ENCODE results near the gene ADM2. TPM values are rescaled to one million over a fixed set of nuclear protein-coding genes. Genes with fewer than 3 reads are reported as not detected.

The ADM2 gene
- total RNA-seq, 1 donor from 2014 or later, result not detected

DNA sequence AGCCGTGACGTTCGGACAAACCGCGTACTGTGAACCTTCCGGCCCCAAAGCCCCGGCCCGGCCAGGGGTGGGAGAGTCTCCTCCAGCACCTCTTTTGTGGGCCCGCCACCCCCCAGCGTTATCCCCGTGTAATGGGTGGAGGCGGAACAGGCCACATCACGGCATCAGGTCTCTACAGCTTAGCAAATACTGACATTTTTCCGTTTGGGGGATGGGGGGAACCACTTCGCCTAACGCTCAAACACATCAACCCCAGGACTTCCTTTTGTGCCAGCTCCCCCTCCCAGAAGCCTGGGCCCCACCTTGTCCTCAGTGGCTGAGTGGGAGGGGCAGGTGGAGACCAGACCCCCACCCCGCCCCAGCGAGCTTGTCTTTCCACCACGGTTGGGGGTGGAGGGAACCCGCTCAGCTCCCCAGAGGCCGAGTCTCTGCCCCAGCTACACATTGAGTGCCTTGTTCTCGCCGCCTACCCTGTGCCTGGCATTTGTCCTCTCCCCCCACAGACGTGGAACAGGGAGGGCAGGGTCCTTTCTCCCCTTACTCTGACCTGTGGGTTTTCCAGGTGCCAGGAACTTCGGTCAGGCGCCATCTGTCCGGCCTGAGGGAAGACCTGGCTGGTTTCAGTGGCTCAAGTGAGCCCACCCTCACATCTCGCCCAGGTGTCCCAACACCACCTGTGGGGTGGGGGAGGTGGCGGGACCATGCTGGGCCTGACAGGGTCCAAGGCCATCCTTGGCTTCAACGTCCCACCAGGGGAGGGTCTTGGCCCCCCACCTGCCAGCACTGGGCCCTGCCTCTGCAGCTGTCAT, 36.1 kb upstream of the ADM2 start:
- DNase-seq, result no peak

GRCh38 chr22:50445880-50446707, 35.2 kb upstream of the ADM2 start:
- no peak for DNase-seq

- no peak for DNase-seq
These were observed 34.4 kb upstream of the ADM2 start for GRCh38 chr22:50446708-50447575.

- no peak for DNase-seq
These were observed 33.5 kb upstream of the ADM2 start for GRCh38 chr22:50447576-50448551.

- DNase-seq, result no peak
These were observed 28.7 kb upstream of the ADM2 start for GRCh38 chr22:50452649-50453048.

GRCh38 chr22:50454556-50455075, 26.7 kb upstream of the ADM2 start:
- no peak for DNase-seq

GRCh38 chr22:50455201-50455600, 26.1 kb upstream of the ADM2 start:
- no peak for DNase-seq

GRCh38 chr22:50456026-50456425, 25.3 kb upstream of the ADM2 start:
- DNase-seq, result no peak

DNA sequence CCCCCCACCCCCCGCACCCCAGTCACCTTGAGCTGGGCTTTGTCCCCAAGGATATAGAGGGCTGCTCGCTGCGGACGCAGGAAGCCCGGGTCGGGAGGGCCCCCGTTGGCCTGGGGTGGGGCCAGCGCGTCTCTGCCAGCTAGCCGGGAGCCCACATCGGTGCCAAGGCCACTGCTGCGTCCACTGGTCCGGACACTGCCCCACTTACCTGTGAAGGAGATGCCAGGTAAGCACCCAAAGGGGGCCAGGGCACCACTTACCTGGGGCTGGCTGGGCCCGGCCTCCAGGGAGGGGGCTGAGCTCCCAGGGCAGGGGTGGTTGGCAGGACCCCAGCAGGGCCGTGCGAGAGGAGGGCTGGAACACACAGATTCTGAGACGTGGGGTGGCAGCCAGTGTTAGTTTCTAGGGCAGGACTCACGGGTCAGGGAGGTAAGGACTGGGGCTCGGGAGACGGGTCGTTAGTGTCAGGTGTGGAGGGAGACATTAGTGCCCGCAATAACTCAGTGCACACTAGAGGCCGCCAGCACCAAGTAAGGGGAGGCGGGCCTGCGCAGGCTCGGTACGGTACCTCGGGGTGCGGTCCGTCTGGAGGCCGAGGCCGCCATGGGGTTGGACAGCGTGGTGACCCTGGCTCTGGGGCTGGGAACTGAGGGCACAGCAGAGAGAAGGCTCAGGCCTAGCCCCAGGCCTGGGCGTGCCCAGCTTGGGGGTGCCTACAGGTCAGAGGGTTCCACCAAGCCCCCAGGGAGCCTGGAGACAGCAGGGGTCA, 24.7 kb upstream of the ADM2 start:
- no peak for DNase-seq

GRCh38 chr22:50459016-50459415, 22.3 kb upstream of the ADM2 start:
- DNase-seq, result no peak

- DNase-seq, result no peak
These were observed 21.7 kb upstream of the ADM2 start for GRCh38 chr22:50459496-50460140.

DNA sequence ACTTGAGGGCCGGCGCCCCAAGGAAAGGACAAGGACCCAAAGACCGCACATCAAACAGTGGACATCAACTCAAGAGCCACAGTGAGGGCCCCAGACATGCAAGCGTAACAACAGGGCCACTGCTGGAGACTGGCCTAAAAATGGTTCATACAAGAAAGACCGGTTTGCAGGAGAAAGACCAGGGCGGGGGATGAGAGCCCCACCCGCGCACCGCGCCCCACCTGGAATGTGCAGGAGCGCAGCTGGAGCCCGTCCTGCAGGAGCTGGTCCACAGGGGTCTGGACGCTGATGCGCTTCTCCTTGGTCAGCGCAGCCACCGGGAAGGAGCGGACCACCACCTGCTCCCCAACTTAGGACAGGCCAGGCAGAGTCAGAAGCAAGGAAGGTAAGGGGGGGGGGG, 20.4 kb upstream of the ADM2 start:
- DNase-seq, result no peak

DNA sequence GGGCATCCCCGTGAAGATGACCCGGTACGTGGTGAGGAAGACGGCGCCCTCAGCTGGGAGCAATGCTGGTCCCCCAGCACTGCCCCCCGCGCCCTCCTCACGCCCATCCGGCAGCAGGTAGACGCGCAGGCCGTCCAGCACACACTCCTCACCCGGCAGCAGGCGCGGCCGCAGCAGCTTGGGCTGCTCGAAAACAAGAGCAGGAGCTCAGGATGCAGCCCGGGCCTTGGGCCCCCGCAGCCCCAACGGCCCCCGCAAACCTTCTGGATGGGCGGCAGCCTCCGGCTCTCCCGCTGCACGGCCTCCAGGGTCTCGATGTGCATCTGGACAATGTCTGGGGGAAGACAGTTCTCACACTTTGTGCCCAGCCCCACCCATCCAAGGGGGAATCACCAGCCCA, 19.8 kb upstream of the ADM2 start:
- no peak for DNase-seq

- DNase-seq, result no peak
These were observed 19.3 kb upstream of the ADM2 start for GRCh38 chr22:50461979-50462540.

GRCh38 chr22:50463188-50463900, 18.0 kb upstream of the ADM2 start:
- DNase-seq, result no peak

GRCh38 chr22:50464451-50464850, 16.9 kb upstream of the ADM2 start:
- no peak for DNase-seq

DNA sequence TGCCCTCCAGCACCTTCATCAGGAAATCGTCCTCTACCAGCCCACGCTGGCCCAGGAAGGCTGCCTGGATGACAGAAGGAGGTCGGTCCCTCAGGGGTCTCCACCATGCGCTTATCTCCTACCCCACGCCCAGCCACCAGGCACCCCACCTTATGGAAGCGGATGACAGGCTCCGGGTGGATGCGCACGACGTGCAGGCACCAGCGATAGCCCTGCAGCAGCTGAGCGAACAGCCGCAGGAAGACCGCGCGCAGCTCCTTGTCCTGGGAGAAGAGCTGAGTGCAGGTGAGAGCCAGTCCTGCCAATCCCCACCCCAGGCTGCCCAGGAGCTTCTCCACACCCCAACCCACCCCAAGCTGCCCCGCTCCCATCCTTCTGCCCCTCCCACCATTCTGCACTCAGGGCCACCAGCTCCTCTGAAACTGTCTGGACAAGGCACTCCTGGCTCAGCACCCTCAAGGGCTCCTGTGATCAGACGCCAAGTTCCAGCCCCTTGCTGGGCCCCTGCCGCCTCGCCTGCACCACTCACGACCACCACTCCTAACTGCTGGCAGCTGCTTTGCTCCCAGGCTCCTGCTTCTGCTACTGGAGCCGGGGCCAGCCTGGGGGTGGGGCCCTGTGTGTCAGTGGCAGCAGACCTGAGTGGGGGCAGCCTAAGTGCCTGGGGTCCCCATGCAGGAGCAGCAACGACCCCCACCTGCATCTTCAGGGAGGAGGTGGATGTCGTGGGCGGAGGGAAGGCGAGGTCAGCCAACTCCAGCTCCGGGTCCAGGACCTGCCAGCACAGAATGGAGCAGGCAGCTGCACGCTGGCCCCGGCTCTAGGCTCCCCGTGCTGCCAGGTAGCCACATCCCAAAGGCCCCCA, 16.0 kb upstream of the ADM2 start:
- no peak for DNase-seq

DNA sequence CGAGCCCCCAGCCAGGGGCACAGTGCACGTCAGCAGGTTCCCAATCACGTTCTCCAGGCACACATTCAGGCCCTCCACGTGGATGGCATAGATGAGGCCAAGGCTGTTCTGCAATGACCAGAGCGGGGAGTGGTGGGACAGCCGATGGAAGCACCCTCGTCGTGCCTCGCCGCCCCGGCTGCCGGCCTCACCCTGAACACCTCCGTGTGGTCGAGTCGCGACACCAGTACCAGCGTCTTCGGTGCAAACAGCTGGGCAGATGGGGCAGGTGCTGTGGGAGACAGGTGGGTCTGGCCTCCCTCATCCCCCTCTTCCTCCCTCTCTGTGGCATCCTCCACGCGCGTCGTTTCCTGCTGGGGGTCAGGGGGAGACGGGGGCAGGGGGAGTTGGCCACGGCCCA, 14.0 kb upstream of the ADM2 start:
- DNase-seq, result no peak
